Mesendoderm (in vitro differentiated cells): ENCODE data around the gene CUTC.
A peak's percentile ranks its signal among the peaks of the same experiment; 100 is the strongest.

Experiments
- DNase-seq: peaks from one replicate; pipeline ENCODE4 v3.0.0; 2013
- H2AK5ac ChIP-seq: 2 replicates; pipeline ENCODE4 v1.6.1; 2013; ENCODE audit warnings: low read length, inconsistent platforms
- H2BK120ac ChIP-seq: 2 replicates; pipeline ENCODE4 v1.6.1; 2013; ENCODE audit warnings: low read depth, mild to moderate bottlenecking, low read length, moderate library complexity, mixed read lengths
- H2BK15ac ChIP-seq: replicated peaks from 2 replicates; pipeline ENCODE4 v1.6.1; 2013; ENCODE audit warnings: low read depth, mild to moderate bottlenecking, moderate library complexity
- H2BK5ac ChIP-seq: 2 replicates; pipeline ENCODE4 v1.6.1; 2013; ENCODE audit warnings: low read length, inconsistent platforms
- H3K18ac ChIP-seq: 2 replicates; pipeline ENCODE4 v1.6.1; 2013; ENCODE audit warnings: mild to moderate bottlenecking, low read length, mixed read lengths
- H3K23ac ChIP-seq: one replicate; pipeline ENCODE4 v1.6.1; 2013; ENCODE audit warnings: low read length
- H3K27ac ChIP-seq: 2 replicates; pipeline ENCODE4 v1.5.1; 2013; ENCODE audit warnings: low read depth, mild to moderate bottlenecking, inconsistent platforms, low read length, moderate library complexity
- H3K27me3 ChIP-seq: 2 replicates; pipeline ENCODE4 v1.6.1; 2013; ENCODE audit warnings: low read length, control low read depth, mild to moderate bottlenecking, inconsistent platforms; ENCODE audit not compliant: insufficient read depth, poor library complexity
- H3K36me3 ChIP-seq: 2 replicates; pipeline ENCODE4 v1.6.1; 2013; ENCODE audit warnings: low read length, inconsistent platforms; ENCODE audit not compliant: control insufficient read depth, insufficient read depth
- H3K4ac ChIP-seq: one replicate; pipeline ENCODE4 v1.6.1; 2013; ENCODE audit warnings: low read depth, mild to moderate bottlenecking, low read length, moderate library complexity
- H3K4me1 ChIP-seq: 2 replicates; pipeline ENCODE4 v1.6.1; 2013; ENCODE audit warnings: low read depth, low read length, inconsistent platforms; ENCODE audit not compliant: control insufficient read depth
- H3K4me2 ChIP-seq: 2 replicates; pipeline ENCODE4 v1.6.1; 2013; ENCODE audit warnings: low read length
- H3K4me3 ChIP-seq: 2 replicates; pipeline ENCODE4 v1.5.1; 2013; ENCODE audit warnings: mild to moderate bottlenecking, low read length
- H3K56ac ChIP-seq: one replicate; pipeline ENCODE4 v1.6.1; 2013; ENCODE audit warnings: low read length
- H3K79me1 ChIP-seq: 2 replicates; pipeline ENCODE4 v1.6.1; 2013; ENCODE audit warnings: low read length, inconsistent platforms
- H3K79me2 ChIP-seq: 2 replicates; pipeline ENCODE4 v1.6.1; 2013; ENCODE audit warnings: mild to moderate bottlenecking, low read length; ENCODE audit not compliant: control insufficient read depth, insufficient read depth
- H3K9ac ChIP-seq: 2 replicates; pipeline ENCODE4 v1.6.1; 2013; ENCODE audit warnings: low read length, inconsistent platforms
- H4K5ac ChIP-seq: one replicate; pipeline ENCODE4 v1.6.1; 2013; ENCODE audit warnings: low read length
- H4K8ac ChIP-seq: one replicate; pipeline ENCODE4 v1.6.1; 2013; ENCODE audit warnings: low read depth, mild to moderate bottlenecking, control low read depth, low read length, moderate library complexity
- WGBS: extraction: QIAGEN DNeasy Blood & Tissue Kit; methylation state at CpG from one replicate; pipeline ENCODE4 v1.1.7; 2013; ENCODE audit warnings: low lambda C conversion rate, missing lambda C conversion rate; ENCODE audit not compliant: insufficient coverage; ENCODE audit errors: extremely low coverage; 5-methylcytosine and 5-hydroxymethylcytosine counted together

The CUTC gene

DNA sequence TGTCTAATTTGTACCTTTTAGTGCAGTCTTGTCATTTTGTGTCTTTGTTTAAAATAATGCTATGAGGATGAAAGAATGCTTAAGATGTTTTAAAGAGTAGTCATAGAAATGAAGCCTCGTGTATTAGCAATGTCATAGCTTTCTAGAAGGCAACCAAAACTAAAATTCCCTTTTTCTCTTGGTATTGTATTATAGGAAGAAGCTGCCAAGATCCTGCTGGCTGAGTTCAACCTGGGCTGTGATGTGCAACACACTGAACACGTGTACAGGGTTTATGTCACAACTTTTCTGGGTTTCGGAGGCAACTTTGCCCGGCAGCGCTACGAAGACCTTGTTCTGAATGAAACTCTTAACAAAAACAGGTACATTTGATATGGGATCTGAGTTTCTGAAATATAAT is 36.3 kb upstream of the CUTC start:
- Histone ChIP-seq H2BK5ac (no peak overlapping the region), H3K27me3 (no peaks in the 10 kb centered on the region), H3K9ac (no peak overlapping the region), H3K27ac (no peak overlapping the region), H3K4ac (no peak overlapping the region), H3K4me1 (no peaks in the 10 kb centered on the region), H3K79me1 (no peaks in the 10 kb centered on the region), H2BK15ac (no peak overlapping the region), H3K4me2 (no peak overlapping the region), H3K79me2 (no peaks in the 10 kb centered on the region), H2AK5ac (no peak overlapping the region), H4K8ac (no peak overlapping the region), H3K36me3 (peaks cover 3% of the 10 kb centered on the region), H4K5ac (no peak overlapping the region), H3K56ac (no peak overlapping the region), H3K23ac (no peak overlapping the region), H2BK120ac (no peak overlapping the region), H3K4me3 (no peak overlapping the region), H3K18ac (no peak overlapping the region)
- no CpG with 5 or more reads among the region's 6 CpGs for WGBS
- DNase-seq: no peak

GRCh38 chr10:99698504-99699080 is 33.4 kb upstream of the CUTC start:
- H4K8ac ChIP-seq: no peak overlapping the region
- no peaks in the 10 kb centered on the region for H3K79me2 ChIP-seq
- H3K56ac ChIP-seq: no peak overlapping the region
- H3K4ac ChIP-seq: no peak overlapping the region
- no peak overlapping the region for H2AK5ac ChIP-seq
- H3K27me3 ChIP-seq: no peaks in the 10 kb centered on the region
- no peaks in the 10 kb centered on the region for H3K4me1 ChIP-seq
- H3K23ac ChIP-seq: no peak overlapping the region
- H2BK5ac ChIP-seq: no peak overlapping the region
- H3K36me3 ChIP-seq: peaks cover 3% of the 10 kb centered on the region
- no peak overlapping the region for H3K27ac ChIP-seq
- H3K4me2 ChIP-seq: no peak overlapping the region
- no CpG with 5 or more reads among the region's 8 CpGs for WGBS
- no peak overlapping the region for H2BK15ac ChIP-seq
- H2BK120ac ChIP-seq: no peak overlapping the region
- no peaks in the 10 kb centered on the region for H3K79me1 ChIP-seq
- no peak for DNase-seq
- H3K4me3 ChIP-seq: no peak overlapping the region
- H3K18ac ChIP-seq: no peak overlapping the region
- H4K5ac ChIP-seq: no peak overlapping the region
- H3K9ac ChIP-seq: no peak overlapping the region

- Histone ChIP-seq H3K79me2 (no peaks in the 10 kb centered on the region), H2BK120ac (no peak overlapping the region), H3K23ac (no peak overlapping the region), H3K79me1 (no peaks in the 10 kb centered on the region), H3K4me2 (no peak overlapping the region), H3K18ac (no peak overlapping the region), H3K36me3 (peaks cover 4% of the 10 kb centered on the region), H2BK5ac (no peak overlapping the region), H4K5ac (no peak overlapping the region), H2BK15ac (no peak overlapping the region), H3K4me1 (no peaks in the 10 kb centered on the region), H3K27ac (no peak overlapping the region), H2AK5ac (no peak overlapping the region), H3K4me3 (no peak overlapping the region), H4K8ac (no peak overlapping the region), H3K4ac (no peak overlapping the region), H3K56ac (no peak overlapping the region), H3K27me3 (no peaks in the 10 kb centered on the region), H3K9ac (no peak overlapping the region)
- WGBS: no CpG with 5 or more reads among the region's 4 CpGs
- DNase-seq: no peak
Observed at GRCh38 chr10:99700649-99701048, 31.4 kb upstream of the CUTC start.

DNA sequence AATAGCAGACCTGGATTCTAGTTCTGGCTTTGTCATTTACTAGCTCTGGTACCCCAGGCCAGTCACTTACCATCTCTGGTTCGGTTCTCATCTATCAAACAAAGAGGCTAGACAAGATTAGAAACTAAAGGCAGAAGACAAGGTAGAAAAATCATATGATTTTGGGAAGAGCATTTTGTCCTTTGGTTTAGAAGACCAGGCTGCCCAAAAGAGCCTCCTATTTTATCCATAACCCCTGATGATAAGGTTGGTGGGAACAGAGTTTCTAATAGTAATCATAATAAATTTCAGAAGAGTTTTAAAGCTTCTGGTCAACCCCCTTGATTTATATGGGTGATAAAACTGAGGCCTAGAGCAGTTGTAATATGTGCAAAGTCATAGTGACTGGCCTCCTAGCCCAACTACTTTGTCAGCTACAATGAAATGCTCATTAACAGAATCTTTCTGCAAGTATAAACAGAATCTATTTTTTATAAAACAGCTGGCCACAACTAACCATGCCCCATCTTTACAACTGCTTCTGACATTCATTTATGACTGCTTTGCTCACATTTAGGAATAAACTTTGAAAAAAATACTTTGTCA is 23.5 kb upstream of the CUTC start:
- Histone ChIP-seq H3K4me1 (no peaks in the 10 kb centered on the region), H3K27ac (no peak overlapping the region), H3K56ac (no peak overlapping the region), H3K18ac (no peak overlapping the region), H3K36me3 (peaks cover 1% of the 10 kb centered on the region), H2BK15ac (no peak overlapping the region), H4K8ac (no peak overlapping the region), H3K4me2 (no peak overlapping the region), H2AK5ac (no peak overlapping the region), H2BK5ac (no peak overlapping the region), H3K4ac (no peak overlapping the region), H3K27me3 (no peaks in the 10 kb centered on the region), H2BK120ac (no peak overlapping the region), H3K4me3 (no peak overlapping the region), H3K23ac (no peak overlapping the region), H3K79me1 (no peaks in the 10 kb centered on the region), H3K9ac (no peak overlapping the region), H3K79me2 (no peaks in the 10 kb centered on the region), H4K5ac (no peak overlapping the region)
- no peak for DNase-seq
- no CpG with 5 or more reads among the region's 1 CpG for WGBS

DNA sequence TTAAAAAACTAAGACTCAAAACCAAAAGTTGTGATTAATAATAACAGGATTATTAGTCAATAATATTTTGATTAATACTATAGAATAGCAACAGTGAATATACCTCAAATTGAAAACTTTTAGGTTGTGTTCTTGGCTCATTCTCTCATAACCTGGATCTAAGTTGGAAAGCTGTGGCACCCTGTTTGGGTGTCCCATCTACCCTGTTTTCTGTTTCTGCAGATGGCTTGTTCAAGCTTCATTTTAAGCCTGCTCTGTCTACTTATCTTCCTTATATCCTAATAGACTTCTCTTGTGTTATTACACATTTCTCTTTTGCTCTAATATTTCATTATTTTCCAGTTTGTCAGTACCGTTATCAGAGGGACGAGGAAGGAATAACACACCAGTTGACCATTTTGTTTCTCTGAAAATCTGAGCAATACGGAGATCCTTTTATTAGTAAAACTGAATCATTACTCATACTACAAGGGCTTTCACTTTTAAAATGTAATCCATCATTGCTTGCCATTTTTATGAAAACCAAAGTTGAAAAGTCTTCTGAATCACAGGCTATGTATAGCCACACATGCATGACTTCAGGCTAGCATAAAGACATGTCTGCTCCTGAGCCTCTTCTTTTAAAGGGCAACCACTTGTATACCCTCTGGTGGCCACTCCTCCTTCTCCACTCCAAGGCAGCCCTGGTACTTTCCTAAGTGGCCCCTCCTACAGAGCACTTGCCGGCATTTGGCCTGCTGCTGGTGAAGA is 22.4 kb upstream of the CUTC start:
- Histone ChIP-seq H3K4ac (no peak overlapping the region), H3K4me1 (no peaks in the 10 kb centered on the region), H4K8ac (no peak overlapping the region), H3K36me3 (peaks cover 3% of the 10 kb centered on the region), H3K27ac (no peak overlapping the region), H3K4me2 (no peak overlapping the region), H4K5ac (no peak overlapping the region), H3K27me3 (no peaks in the 10 kb centered on the region), H2BK120ac (no peak overlapping the region), H2BK5ac (no peak overlapping the region), H3K9ac (no peak overlapping the region), H3K79me2 (no peaks in the 10 kb centered on the region), H3K56ac (no peak overlapping the region), H2BK15ac (no peak overlapping the region), H3K79me1 (no peaks in the 10 kb centered on the region), H3K4me3 (no peak overlapping the region), H3K18ac (no peak overlapping the region), H3K23ac (no peak overlapping the region), H2AK5ac (no peak overlapping the region)
- WGBS: no CpG with 5 or more reads among the region's 4 CpGs
- DNase-seq: peak; percentile 50
